HG02571 (cell line): ENCODE results near the gene OR5AU1.

Source experiments
- ATAC-seq: cut with Tn5 transposase; IDR thresholded peaks from one replicate; pipeline ENCODE4 v1.9.1; 2021; ENCODE audit warnings: mild to moderate bottlenecking, moderate library complexity; ENCODE audit not compliant: unreplicated experiment

OR5AU1 gene

GRCh38 chr14:21155963-21156362, at the start of gene OR5AU1:
Gene OR5AU1, minus strand, starts transcription at chr14:21156063. Its CDS starts 191 bp downstream, at chr14:21155872.
- ATAC-seq: no peak

- no peak for ATAC-seq
Observed at GRCh38 chr14:21205026-21205677, 49.3 kb upstream of the OR5AU1 start.

- no peak for ATAC-seq
Observed at GRCh38 chr14:21204167-21205025, 48.5 kb upstream of the OR5AU1 start.

- no peak for ATAC-seq
Observed at GRCh38 chr14:21203470-21204166, 47.8 kb upstream of the OR5AU1 start.

- ATAC-seq: no peak
Observed at GRCh38 chr14:21202463-21203358, 46.8 kb upstream of the OR5AU1 start.

- ATAC-seq: no peak
Observed at GRCh38 chr14:21201732-21202462, 46.0 kb upstream of the OR5AU1 start.

GRCh38 chr14:21200752-21201461, 45.0 kb upstream of the OR5AU1 start:
- ATAC-seq: no peak

GRCh38 chr14:21199611-21200560, 44.0 kb upstream of the OR5AU1 start:
- no peak for ATAC-seq

- no peak for ATAC-seq
Observed at GRCh38 chr14:21197418-21198205, 41.7 kb upstream of the OR5AU1 start.

- ATAC-seq: no peak
Observed at GRCh38 chr14:21194597-21194996, 38.7 kb upstream of the OR5AU1 start.

GRCh38 chr14:21192875-21193535, 37.1 kb upstream of the OR5AU1 start:
- no peak for ATAC-seq

- ATAC-seq: no peak
Observed at GRCh38 chr14:21192447-21192822, 36.6 kb upstream of the OR5AU1 start.

- peak; percentile 88 for ATAC-seq
Observed at GRCh38 chr14:21191809-21192446, 36.1 kb upstream of the OR5AU1 start.

GRCh38 chr14:21191261-21191808, 35.5 kb upstream of the OR5AU1 start:
- ATAC-seq: no peak

GRCh38 chr14:21185491-21185890, 29.6 kb upstream of the OR5AU1 start:
- no peak for ATAC-seq

GRCh38 chr14:21184254-21184653, 28.4 kb upstream of the OR5AU1 start:
- ATAC-seq: no peak
